Measurements from ENCODE around the gene DGKA. TPM values are rescaled to one million over a fixed set of nuclear protein-coding genes. Genes with fewer than 3 reads are reported as not detected.
"Not testable (repeated sequence)": the region's sequence is repeated elsewhere in the genome, so short reads cannot be mapped to it uniquely, and the experiment has no call there.

The DGKA gene
- total RNA-seq, 4 donors from 2014 or later = 21.9 to 80.3 (median 37.4) TPM

- ATAC-seq = no peak
- Histone ChIP-seq H3K27me3 (no peaks in the 10 kb centered on the region), H3K4me3 (no peak overlapping the region), H3K9me3 (no peaks in the 10 kb centered on the region), H3K36me3 (peaks cover 0 to 18% of the 10 kb centered on the region in 2 donors), H3K4me1 (peaks cover 0 to 27% (median 0%) of the 10 kb centered on the region in 3 donors), H3K27ac (no peak overlapping the region)
- no peak for TF ChIP-seq POLR2A (IDR thresholded peaks at IDR 0.05)
- 84 to 100% methylated on average over 4 of the region's 4 CpGs for WGBS, 2 donors (ENCODE audit: low coverage in 1 of 2)
Measured at GRCh38 chr12:55912908-55913307, 18.1 kb upstream of the DGKA start.

DNA sequence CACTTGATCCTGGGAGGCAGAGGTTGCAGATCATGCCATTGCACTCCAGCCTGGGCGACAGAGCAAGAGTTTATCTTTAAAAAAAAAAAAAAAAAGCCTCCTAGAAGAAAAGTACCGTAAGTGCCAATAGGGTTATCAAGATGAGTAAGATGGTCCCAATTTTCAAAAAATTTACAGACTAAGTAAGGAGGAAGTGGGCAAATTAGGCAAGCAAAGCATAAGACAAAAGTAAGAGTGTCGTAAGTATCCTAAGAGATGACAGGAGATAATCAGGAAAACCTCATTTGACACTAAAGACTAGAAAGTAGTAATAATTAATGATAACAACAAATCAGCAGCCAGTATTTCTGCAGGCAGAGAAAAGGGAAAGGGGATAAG is 15.5 kb upstream of the DGKA start:
- no peaks in the 10 kb centered on the region for H3K27me3 ChIP-seq
- peaks cover 0 to 19% (median 0%) of the 10 kb centered on the region in 3 donors for H3K4me1 ChIP-seq
- no peak for TF ChIP-seq POLR2AphosphoS5 (IDR thresholded peaks at IDR 0.05)
- TF ChIP-seq, protein P1, sequence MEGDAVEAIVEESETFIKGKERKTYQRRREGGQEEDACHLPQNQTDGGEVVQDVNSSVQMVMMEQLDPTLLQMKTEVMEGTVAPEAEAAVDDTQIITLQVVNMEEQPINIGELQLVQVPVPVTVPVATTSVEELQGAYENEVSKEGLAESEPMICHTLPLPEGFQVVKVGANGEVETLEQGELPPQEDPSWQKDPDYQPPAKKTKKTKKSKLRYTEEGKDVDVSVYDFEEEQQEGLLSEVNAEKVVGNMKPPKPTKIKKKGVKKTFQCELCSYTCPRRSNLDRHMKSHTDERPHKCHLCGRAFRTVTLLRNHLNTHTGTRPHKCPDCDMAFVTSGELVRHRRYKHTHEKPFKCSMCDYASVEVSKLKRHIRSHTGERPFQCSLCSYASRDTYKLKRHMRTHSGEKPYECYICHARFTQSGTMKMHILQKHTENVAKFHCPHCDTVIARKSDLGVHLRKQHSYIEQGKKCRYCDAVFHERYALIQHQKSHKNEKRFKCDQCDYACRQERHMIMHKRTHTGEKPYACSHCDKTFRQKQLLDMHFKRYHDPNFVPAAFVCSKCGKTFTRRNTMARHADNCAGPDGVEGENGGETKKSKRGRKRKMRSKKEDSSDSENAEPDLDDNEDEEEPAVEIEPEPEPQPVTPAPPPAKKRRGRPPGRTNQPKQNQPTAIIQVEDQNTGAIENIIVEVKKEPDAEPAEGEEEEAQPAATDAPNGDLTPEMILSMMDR (IDR thresholded peaks at IDR 0.05) = no peak
- no peak for TF ChIP-seq POLR2A (IDR thresholded peaks at IDR 0.05)
- no peak for TF ChIP-seq EP300 (IDR thresholded peaks at IDR 0.05)
- H3K4me3 ChIP-seq = no peak overlapping the region
- no peak for ATAC-seq
- no peaks in the 10 kb centered on the region for H3K9me3 ChIP-seq
- peaks cover 0 to 18% of the 10 kb centered on the region in 2 donors for H3K36me3 ChIP-seq
- H3K27ac ChIP-seq = no peak overlapping the region
- WGBS, 2 donors (ENCODE audit: low coverage in 1 of 2) = 58 to 69% methylated on average over 2 to 3 of the region's 3 CpGs

GRCh38 chr12:55919032-55919431 is 11.9 kb upstream of the DGKA start:
- Histone ChIP-seq H3K4me1 (peaks cover 0 to 35% (median 0%) of the 10 kb centered on the region in 3 donors), H3K36me3 (peaks cover 0 to 23% of the 10 kb centered on the region in 2 donors)
- WGBS, 2 donors (ENCODE audit: low coverage in 1 of 2) = 70 to 90% methylated on average over 3 of the region's 3 CpGs
- H3K9me3 ChIP-seq, ATAC-seq, H3K27me3 ChIP-seq, H3K4me3 ChIP-seq, H3K27ac ChIP-seq: not testable (repeated sequence)

- no peak for ATAC-seq
- no peak overlapping the region for H3K4me3 ChIP-seq
- H3K36me3 ChIP-seq = peaks cover 0 to 30% of the 10 kb centered on the region in 2 donors
- TF ChIP-seq POLR2AphosphoS5 (IDR thresholded peaks at IDR 0.05) (no peak), EP300 (IDR thresholded peaks at IDR 0.05) (no peak), POLR2A (IDR thresholded peaks at IDR 0.05) (no peak)
- TF ChIP-seq, protein P1 (IDR thresholded peaks at IDR 0.05) = no peak
- WGBS, 2 donors (ENCODE audit: low coverage in 1 of 2) = 71 to 86% methylated on average over 1 to 2 of the region's 3 CpGs
- H3K27me3 ChIP-seq = no peaks in the 10 kb centered on the region
- H3K9me3 ChIP-seq = no peaks in the 10 kb centered on the region
- peaks cover 0 to 44% (median 4%) of the 10 kb centered on the region in 3 donors for H3K4me1 ChIP-seq
- no peak overlapping the region for H3K27ac ChIP-seq
Measured at GRCh38 chr12:55922126-55922525, 8.8 kb upstream of the DGKA start.

GRCh38 chr12:55923648-55924047 is 7.3 kb upstream of the DGKA start:
- 79 to 84% methylated on average over 4 to 7 of the region's 9 CpGs for WGBS, 2 donors (ENCODE audit: low coverage in 1 of 2)
- not testable (repeated sequence) for H3K27me3 ChIP-seq, ATAC-seq, H3K9me3 ChIP-seq, H3K27ac ChIP-seq, H3K4me3 ChIP-seq
- H3K36me3 ChIP-seq = peaks cover 0 to 30% of the 10 kb centered on the region in 2 donors
- H3K4me1 ChIP-seq = peaks cover 0 to 51% (median 12%) of the 10 kb centered on the region in 3 donors

DNA sequence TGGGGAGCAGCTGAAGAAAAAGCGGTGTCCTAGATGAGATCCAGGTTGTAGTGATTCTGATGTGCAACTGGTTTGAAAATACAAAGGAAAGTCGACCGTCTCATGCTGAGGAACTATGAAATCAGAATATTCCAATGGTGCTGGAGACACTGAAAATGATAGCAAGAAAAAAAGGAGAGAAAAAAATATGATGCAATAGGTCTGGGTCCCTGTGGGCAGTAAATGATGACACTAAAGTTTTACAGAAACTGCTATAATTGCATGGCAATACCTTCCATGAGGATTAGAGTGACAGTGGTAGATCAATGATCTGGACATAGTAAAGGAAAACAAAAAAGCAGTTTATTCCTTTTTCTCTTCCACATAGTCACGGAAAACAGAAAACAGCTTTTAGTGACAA is 5.6 kb upstream of the DGKA start:
- WGBS, 2 donors (ENCODE audit: low coverage in 1 of 2) = 72 to 77% methylated on average over 4 of the region's 4 CpGs
- Histone ChIP-seq H3K27me3 (no peaks in the 10 kb centered on the region), H3K9me3 (no peaks in the 10 kb centered on the region), H3K4me1 (peaks cover 0 to 62% (median 15%) of the 10 kb centered on the region in 3 donors), H3K36me3 (peaks cover 0 to 30% of the 10 kb centered on the region in 2 donors), H3K27ac (no peak overlapping the region), H3K4me3 (no peak overlapping the region)
- no peak for TF ChIP-seq EP300 (IDR thresholded peaks at IDR 0.05)
- no peak for TF ChIP-seq POLR2AphosphoS5 (IDR thresholded peaks at IDR 0.05)
- TF ChIP-seq, protein P1 (IDR thresholded peaks at IDR 0.05) = no peak
- no peak for TF ChIP-seq POLR2A (IDR thresholded peaks at IDR 0.05)
- no peak for ATAC-seq

All from gastroesophageal sphincter (tissue), 4 donors.